Left ventricle myocardium inferior (tissue), 1 donor: Measurements from ENCODE around the gene DIAPH2. TPM values are rescaled to one million over a fixed set of nuclear protein-coding genes. Genes with fewer than 3 reads are reported as not detected.

ENCODE experiments used
- DNase-seq: peaks from one replicate; pipeline ENCODE4 v3.0.0-alpha.2; 2020
- H3K27ac ChIP-seq: fragments of 200-600 bp; replicated peaks from 2 replicates; pipeline ENCODE4 v1.8.0; 2021
- H3K27me3 ChIP-seq: fragments of 200-600 bp; 2 replicates; pipeline ENCODE4 v1.8.0; 2021; ENCODE audit warnings: low read depth
- H3K36me3 ChIP-seq: fragments of 200-600 bp; 2 replicates; pipeline ENCODE4 v1.8.0; 2021
- H3K4me1 ChIP-seq: fragments of 200-600 bp; 2 replicates; pipeline ENCODE4 v1.8.0; 2021
- H3K4me3 ChIP-seq: fragments of 200-600 bp; 2 replicates; pipeline ENCODE4 v1.8.0; 2021; ENCODE audit warnings: mild to moderate bottlenecking, moderate library complexity
- H3K9me3 ChIP-seq: fragments of 200-600 bp; replicated peaks from 2 replicates; pipeline ENCODE4 v1.8.0; 2021
- CTCF ChIP-seq: fragments of 200-600 bp; IDR thresholded peaks from 2 replicates; pipeline ENCODE4 v1.8.0; 2021; ENCODE audit warnings: antibody characterized with exemption, mild to moderate bottlenecking, borderline replicate concordance
- intact Hi-C: fragments of 100-400 bp; cut with micrococcal nuclease; formaldehyde crosslinking; loops from one replicate; pipeline ENCODE4 v1.11.0; 2022
- total RNA-seq: library from RNA; stranded (reverse); fragmentation: NEBNext Ultra II Directional; extraction: Animal tissue kit (Norgen Biotek cat#: 25700); gene quantifications from one replicate; pipeline ENCODE4 v1.2.1, GENCODE V29; 2021
- donor health status: DM: no; HTN: yes; CAD: no; lungs with severe emphysema.

Gene DIAPH2
- total RNA-seq, 1 donor from 2014 or later: 9.3 TPM

- no peaks in the 10 kb centered on the region for H3K27me3 ChIP-seq
- DNase-seq: no peak
- no peak overlapping the region for H3K27ac ChIP-seq
- no peaks in the 10 kb centered on the region for H3K36me3 ChIP-seq
- TF ChIP-seq CTCF: no peak
- no peaks in the 10 kb centered on the region for H3K4me1 ChIP-seq
- intact Hi-C loops: no loop called here
- H3K4me3 ChIP-seq: no peak overlapping the region
- H3K9me3 ChIP-seq: no peaks in the 10 kb centered on the region
Measured at GRCh38 chrX:97102938-97103337, 418.3 kb downstream of the DIAPH2 start.

DNA sequence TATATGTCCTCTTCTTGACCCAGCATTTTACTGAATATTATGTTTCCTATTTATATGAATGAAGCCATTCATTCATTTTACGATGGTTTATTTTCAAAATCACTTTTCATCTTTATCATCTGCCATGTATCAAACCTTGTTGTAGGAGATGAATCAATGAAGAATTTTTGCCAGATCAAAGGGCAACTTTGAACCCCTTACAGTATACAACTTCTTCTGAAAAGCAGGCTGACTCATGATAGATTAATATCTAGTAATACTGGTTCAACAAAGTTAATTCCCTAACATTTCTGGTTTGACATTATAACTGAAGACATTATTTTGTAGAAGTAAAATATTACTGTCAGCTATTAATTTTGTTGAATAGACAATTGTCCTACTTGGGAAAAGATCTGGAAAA is 425.1 kb downstream of the DIAPH2 start:
- Histone ChIP-seq H3K9me3 (no peaks in the 10 kb centered on the region), H3K4me3 (no peak overlapping the region), H3K36me3 (no peaks in the 10 kb centered on the region), H3K27me3 (no peaks in the 10 kb centered on the region), H3K27ac (no peak overlapping the region), H3K4me1 (no peaks in the 10 kb centered on the region)
- intact Hi-C loops: no loop called here
- TF ChIP-seq CTCF: no peak
- DNase-seq: no peak

GRCh38 chrX:97117572-97117971 is 432.9 kb downstream of the DIAPH2 start:
- Histone ChIP-seq H3K4me3 (no peak overlapping the region), H3K27ac (no peak overlapping the region), H3K9me3 (no peaks in the 10 kb centered on the region), H3K36me3 (no peaks in the 10 kb centered on the region), H3K4me1 (no peaks in the 10 kb centered on the region), H3K27me3 (no peaks in the 10 kb centered on the region)
- DNase-seq: no peak
- intact Hi-C loops: no loop called here
- no peak for TF ChIP-seq CTCF

GRCh38 chrX:97119474-97120109 is 434.9 kb downstream of the DIAPH2 start:
- no peak for DNase-seq
- H3K9me3 ChIP-seq: no peaks in the 10 kb centered on the region
- intact Hi-C loops: no loop called here
- H3K4me3 ChIP-seq: no peak overlapping the region
- no peak overlapping the region for H3K27ac ChIP-seq
- H3K36me3 ChIP-seq: no peaks in the 10 kb centered on the region
- TF ChIP-seq CTCF: no peak
- H3K4me1 ChIP-seq: no peaks in the 10 kb centered on the region
- no peaks in the 10 kb centered on the region for H3K27me3 ChIP-seq

DNA sequence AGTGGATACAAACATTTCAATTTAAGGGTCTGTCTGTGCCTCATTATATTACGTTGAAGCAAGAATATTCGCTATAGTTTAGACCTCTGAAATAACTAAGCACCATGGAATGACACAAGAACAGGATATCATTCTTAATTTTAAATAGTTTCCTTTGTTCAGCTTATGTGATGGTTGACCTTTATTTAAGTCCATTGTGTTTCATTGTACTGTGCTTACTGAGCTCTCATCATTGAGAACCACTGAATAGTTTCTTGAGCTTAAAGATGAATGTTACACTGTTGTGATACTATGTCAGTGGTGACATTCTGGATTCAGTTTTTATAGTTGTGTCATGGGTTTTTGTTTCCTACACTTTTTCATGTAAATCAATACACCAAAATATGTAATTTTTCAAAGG is 438.4 kb downstream of the DIAPH2 start:
- H3K27ac ChIP-seq: no peak overlapping the region
- intact Hi-C loops: no loop called here
- no peaks in the 10 kb centered on the region for H3K4me1 ChIP-seq
- H3K27me3 ChIP-seq: no peaks in the 10 kb centered on the region
- no peaks in the 10 kb centered on the region for H3K36me3 ChIP-seq
- H3K4me3 ChIP-seq: no peak overlapping the region
- H3K9me3 ChIP-seq: no peaks in the 10 kb centered on the region
- DNase-seq: no peak
- no peak for TF ChIP-seq CTCF
